Suprapubic skin (tissue), 4 donors: ENCODE measurements around the gene TOP1. TPM values are rescaled to one million over a fixed set of nuclear protein-coding genes. Genes with fewer than 3 reads are reported as not detected.

Experiments
- DNase-seq, 2 donors: peaks; one replicate each; pipeline ENCODE4 v3.0.0-alpha.2; 2019; ENCODE audit warnings: low spot score in 2 of 2
- H3K27ac ChIP-seq: fragments of 200-600 bp; sonication (generic); one replicate; pipeline ENCODE4 v1.5.1; 2019
- H3K27me3 ChIP-seq: fragments of 200-600 bp; sonication (generic); one replicate; pipeline ENCODE4 v1.5.1; 2019
- H3K36me3 ChIP-seq: fragments of 200-600 bp; sonication (generic); one replicate; pipeline ENCODE4 v1.5.1; 2019
- H3K4me1 ChIP-seq: fragments of 200-600 bp; sonication (generic); one replicate; pipeline ENCODE4 v1.5.1; 2019
- H3K4me3 ChIP-seq: fragments of 200-600 bp; sonication (generic); one replicate; pipeline ENCODE4 v1.5.1; 2019; ENCODE audit warnings: mild to moderate bottlenecking
- H3K9me3 ChIP-seq: fragments of 200-600 bp; sonication (generic); one replicate; pipeline ENCODE4 v1.5.1; 2019
- EP300 ChIP-seq: sonication (generic); formaldehyde crosslinking; IDR thresholded peaks from one replicate; pipeline ENCODE4 v1.6.1; 2017; ENCODE audit warnings: antibody characterized with exemption
- POLR2A ChIP-seq, 2 donors: fragments of 450-650 bp; IDR thresholded peaks; one replicate each; pipeline ENCODE4 v1.6.1; 2017; ENCODE audit warnings: antibody characterized with exemption in 2 of 2, mild to moderate bottlenecking in 2 of 2, moderate library complexity in 2 of 2
- POLR2AphosphoS5 ChIP-seq, 3 donors: sonication (generic); formaldehyde crosslinking; IDR thresholded peaks; one replicate each; pipeline ENCODE4 v1.6.1; 2017; ENCODE audit warnings: antibody characterized with exemption in 3 of 3
- WGBS: methylation state at CpG from one replicate; pipeline ENCODE4 v1.1.5; 2018; 5-methylcytosine and 5-hydroxymethylcytosine counted together
- total RNA-seq, 4 donors: library from RNA; depleted of rRNA; stranded (reverse); fragments of >200 nt; gene quantifications; one replicate each; pipeline ENCODE4 v1.1.0, GENCODE V29; 2016
- TF ChIP-seq, protein P1 (sequence below), 2 donors: fragments of 200-600 bp in 1 of 2; fragments of 450-650 bp in 1 of 2; sonication (generic) in 1 of 2; IDR thresholded peaks; one replicate each; pipeline ENCODE4 v1.5.1; 2016 to 2019; ENCODE audit warnings: antibody characterized with exemption in 2 of 2, mild to moderate bottlenecking in 1 of 2, moderate library complexity in 1 of 2

The TOP1 gene
- total RNA-seq, 4 donors from 2014 or later = 25.8 to 32.6 (median 32.0) TPM

DNA sequence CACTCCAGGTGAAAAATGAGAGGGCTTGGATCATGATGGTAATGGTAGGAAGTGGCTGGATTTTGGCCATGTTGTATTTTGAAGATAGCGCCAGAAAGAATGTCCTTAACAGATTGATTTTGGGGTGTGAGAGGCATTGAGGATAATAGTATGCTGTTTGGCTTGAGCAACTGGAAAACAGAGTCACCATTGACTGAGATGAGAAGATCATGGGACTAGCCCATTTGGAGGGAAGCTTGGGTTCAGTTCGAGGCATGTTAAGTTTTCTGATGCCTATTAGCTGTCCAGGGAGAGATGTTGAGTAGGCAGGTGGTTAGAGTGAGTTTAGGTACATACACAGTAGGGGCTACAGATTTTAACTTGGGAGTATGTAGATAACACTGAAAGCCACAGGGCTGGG is 132.1 kb downstream of the TOP1 start:
- Histone ChIP-seq H3K9me3 (no peaks in the 10 kb centered on the region), H3K27me3 (no peaks in the 10 kb centered on the region), H3K4me1 (peaks cover 38% of the 10 kb centered on the region), H3K36me3 (peaks cover 44% of the 10 kb centered on the region), H3K4me3 (no peak overlapping the region), H3K27ac (no peak overlapping the region)
- DNase-seq = no peak
- no peak for TF ChIP-seq EP300
- TF ChIP-seq POLR2AphosphoS5 (IDR thresholded peaks at IDR 0.05) = no peak
- TF ChIP-seq POLR2A (IDR thresholded peaks at IDR 0.05) = no peak
- TF ChIP-seq, protein P1, sequence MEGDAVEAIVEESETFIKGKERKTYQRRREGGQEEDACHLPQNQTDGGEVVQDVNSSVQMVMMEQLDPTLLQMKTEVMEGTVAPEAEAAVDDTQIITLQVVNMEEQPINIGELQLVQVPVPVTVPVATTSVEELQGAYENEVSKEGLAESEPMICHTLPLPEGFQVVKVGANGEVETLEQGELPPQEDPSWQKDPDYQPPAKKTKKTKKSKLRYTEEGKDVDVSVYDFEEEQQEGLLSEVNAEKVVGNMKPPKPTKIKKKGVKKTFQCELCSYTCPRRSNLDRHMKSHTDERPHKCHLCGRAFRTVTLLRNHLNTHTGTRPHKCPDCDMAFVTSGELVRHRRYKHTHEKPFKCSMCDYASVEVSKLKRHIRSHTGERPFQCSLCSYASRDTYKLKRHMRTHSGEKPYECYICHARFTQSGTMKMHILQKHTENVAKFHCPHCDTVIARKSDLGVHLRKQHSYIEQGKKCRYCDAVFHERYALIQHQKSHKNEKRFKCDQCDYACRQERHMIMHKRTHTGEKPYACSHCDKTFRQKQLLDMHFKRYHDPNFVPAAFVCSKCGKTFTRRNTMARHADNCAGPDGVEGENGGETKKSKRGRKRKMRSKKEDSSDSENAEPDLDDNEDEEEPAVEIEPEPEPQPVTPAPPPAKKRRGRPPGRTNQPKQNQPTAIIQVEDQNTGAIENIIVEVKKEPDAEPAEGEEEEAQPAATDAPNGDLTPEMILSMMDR (IDR thresholded peaks at IDR 0.05) = no peak
- WGBS = 75% methylated on average over 2 of the region's 2 CpGs

DNA sequence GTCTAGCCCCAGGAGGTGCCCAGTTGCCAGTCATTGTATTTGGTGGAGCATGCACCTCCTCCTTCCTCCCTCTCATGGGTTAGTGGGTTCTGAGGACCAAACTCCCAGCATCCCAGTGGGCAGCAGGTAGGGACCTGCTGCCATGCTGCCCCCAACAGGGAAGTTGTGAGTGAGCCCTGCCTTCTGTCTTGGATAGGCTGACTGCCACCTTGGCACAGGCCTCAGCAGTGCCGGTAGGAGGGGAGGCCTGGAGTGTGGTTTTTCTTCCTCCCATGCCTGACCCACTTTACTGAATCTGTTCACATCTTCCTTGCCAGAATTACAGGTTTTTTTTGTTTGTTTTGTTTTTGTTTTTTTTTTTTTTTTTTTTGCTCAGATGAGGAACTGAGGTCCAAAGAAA is 133.3 kb downstream of the TOP1 start:
- no peak for DNase-seq
- no peak overlapping the region for H3K27ac ChIP-seq
- peaks cover 30% of the 10 kb centered on the region for H3K4me1 ChIP-seq
- no peak overlapping the region for H3K4me3 ChIP-seq
- H3K27me3 ChIP-seq = no peaks in the 10 kb centered on the region
- peaks cover 56% of the 10 kb centered on the region for H3K36me3 ChIP-seq
- no peaks in the 10 kb centered on the region for H3K9me3 ChIP-seq
- 35% methylated on average over 1 of the region's 1 CpG for WGBS
- TF ChIP-seq EP300 (no peak), POLR2AphosphoS5 (IDR thresholded peaks at IDR 0.05) (no peak), POLR2A (IDR thresholded peaks at IDR 0.05) (no peak)
- TF ChIP-seq, protein P1 (IDR thresholded peaks at IDR 0.05) = no peak

DNA sequence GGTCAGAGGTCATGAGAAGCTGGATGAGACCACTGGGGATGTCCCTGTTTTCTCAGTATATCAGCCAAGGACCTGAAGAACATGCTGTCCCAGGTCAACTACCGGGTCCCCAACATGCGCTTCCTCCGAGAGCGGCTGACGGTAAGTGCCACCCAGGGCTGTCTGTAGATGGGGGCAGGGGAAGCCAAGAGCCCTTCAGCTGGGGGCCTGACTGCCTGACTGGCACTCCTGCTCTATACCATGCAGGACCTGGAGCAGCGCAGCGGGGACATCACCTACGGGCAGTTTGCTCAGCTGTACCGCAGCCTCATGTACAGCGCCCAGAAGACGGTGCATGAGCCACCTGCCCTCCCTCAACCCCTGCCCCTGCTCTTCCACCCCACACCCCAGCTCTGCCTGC is 133.8 kb downstream of the TOP1 start:
- Histone ChIP-seq H3K4me3 (no peak overlapping the region), H3K9me3 (no peaks in the 10 kb centered on the region), H3K27ac (no peak overlapping the region), H3K27me3 (no peaks in the 10 kb centered on the region), H3K36me3 (peaks cover 62% of the 10 kb centered on the region), H3K4me1 (peaks cover 25% of the 10 kb centered on the region)
- DNase-seq = no peak
- TF ChIP-seq, protein P1 (IDR thresholded peaks at IDR 0.05) = no peak
- no peak for TF ChIP-seq EP300
- no peak for TF ChIP-seq POLR2AphosphoS5 (IDR thresholded peaks at IDR 0.05)
- no peak for TF ChIP-seq POLR2A (IDR thresholded peaks at IDR 0.05)
- 96% methylated on average over 4 of the region's 11 CpGs for WGBS

DNA sequence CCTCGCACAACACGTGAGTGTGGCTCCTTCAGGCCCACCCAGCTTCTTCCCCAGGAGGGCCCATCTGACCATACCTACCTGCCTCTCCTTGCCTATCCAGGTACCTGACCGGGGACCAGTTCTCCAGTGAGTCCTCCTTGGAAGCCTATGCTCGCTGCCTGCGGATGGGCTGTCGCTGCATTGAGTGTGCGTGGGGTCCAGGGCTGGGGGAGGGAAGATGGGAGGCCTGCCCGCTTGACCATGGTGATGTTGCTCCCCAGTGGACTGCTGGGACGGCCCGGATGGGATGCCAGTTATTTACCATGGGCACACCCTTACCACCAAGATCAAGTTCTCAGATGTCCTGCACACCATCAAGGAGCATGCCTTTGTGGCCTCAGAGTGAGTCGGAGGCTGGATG is 135.2 kb downstream of the TOP1 start:
- Histone ChIP-seq H3K36me3 (peaks cover 76% of the 10 kb centered on the region), H3K27ac (no peak overlapping the region), H3K4me3 (no peak overlapping the region), H3K27me3 (no peaks in the 10 kb centered on the region), H3K9me3 (no peaks in the 10 kb centered on the region), H3K4me1 (peaks cover 13% of the 10 kb centered on the region)
- no peak for TF ChIP-seq POLR2AphosphoS5 (IDR thresholded peaks at IDR 0.05)
- TF ChIP-seq, protein P1 (IDR thresholded peaks at IDR 0.05) = no peak
- no peak for TF ChIP-seq EP300
- TF ChIP-seq POLR2A (IDR thresholded peaks at IDR 0.05) = no peak
- DNase-seq = no peak
- WGBS = 93% methylated on average over 5 of the region's 11 CpGs

DNA sequence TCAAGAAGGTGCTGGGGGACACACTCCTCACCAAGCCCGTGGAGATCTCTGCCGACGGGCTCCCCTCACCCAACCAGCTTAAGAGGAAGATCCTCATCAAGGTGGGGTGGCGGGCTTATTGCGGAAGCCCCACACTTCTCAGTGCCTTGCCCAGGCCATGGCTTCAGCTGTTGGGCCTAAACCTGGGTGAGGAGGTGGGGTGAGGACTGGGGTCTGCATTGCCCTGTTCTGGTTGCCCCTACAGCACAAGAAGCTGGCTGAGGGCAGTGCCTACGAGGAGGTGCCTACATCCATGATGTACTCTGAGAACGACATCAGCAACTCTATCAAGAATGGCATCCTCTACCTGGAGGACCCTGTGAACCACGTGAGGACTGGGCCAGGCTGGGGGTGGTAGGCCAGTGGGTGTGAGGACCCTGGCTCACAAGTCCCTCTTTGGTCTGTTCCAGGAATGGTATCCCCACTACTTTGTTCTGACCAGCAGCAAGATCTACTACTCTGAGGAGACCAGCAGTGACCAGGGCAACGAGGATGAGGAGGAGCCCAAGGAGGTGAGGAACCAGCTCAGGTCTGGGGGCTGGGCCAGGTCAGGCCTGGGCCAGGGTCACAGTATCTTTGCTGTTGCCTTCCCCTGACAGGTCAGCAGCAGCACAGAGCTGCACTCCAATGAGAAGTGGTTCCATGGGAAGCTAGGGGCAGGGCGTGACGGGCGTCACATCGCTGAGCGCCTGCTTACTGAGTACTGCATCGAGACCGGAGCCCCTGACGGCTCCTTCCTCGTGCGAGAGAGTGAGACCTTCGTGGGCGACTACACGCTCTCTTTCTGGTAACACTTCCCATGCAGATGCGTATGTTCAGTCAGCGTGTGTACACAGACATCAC is 136.6 kb downstream of the TOP1 start:
- DNase-seq = peak in 1 of 2 donors; percentile 48
- no peak for TF ChIP-seq EP300
- TF ChIP-seq, protein P1 (IDR thresholded peaks at IDR 0.05) = no peak
- TF ChIP-seq POLR2A (IDR thresholded peaks at IDR 0.05) = no peak
- TF ChIP-seq POLR2AphosphoS5 (IDR thresholded peaks at IDR 0.05) = no peak
- 92% methylated on average over 16 of the region's 24 CpGs for WGBS
- Histone ChIP-seq H3K4me3 (no peak overlapping the region), H3K27me3 (no peaks in the 10 kb centered on the region), H3K27ac (no peak overlapping the region), H3K4me1 (peaks cover 8% of the 10 kb centered on the region), H3K9me3 (no peaks in the 10 kb centered on the region), H3K36me3 (peaks cover 85% of the 10 kb centered on the region)
